ENCODE results near the gene NPHP4. TPM values are rescaled to one million over a fixed set of nuclear protein-coding genes. Genes with fewer than 3 reads are reported as not detected.

The NPHP4 gene
- total RNA-seq (2011; cell fraction: chromatin; rRNA removed; ENCODE audit: low replicate concordance): 82.6 and 164 TPM in 2 replicates
- total RNA-seq (2011; cell fraction: nucleolus; rRNA removed): 73.7 and 83.2 TPM in 2 replicates
- total RNA-seq (2011; cell fraction: nucleoplasm; rRNA removed): 59.2 and 65.8 TPM in 2 replicates
- total RNA-seq (2014; rRNA removed): 10.5 and 11.0 TPM in 2 replicates
- 3.3 and 4.8 TPM in 2 replicates for total RNA-seq (2014; rRNA removed; fragmentation: Illumina TruSeq; extraction: Trizol)
- 6.2 and 6.9 TPM in 2 replicates for total RNA-seq (2015; rRNA removed; fragmentation: Illumina TruSeq; extraction: Trizol)
- total RNA-seq (2021): 23.3 and 26.2 TPM in 2 replicates
- polyA plus RNA-seq (2011; rRNA removed): 6.7 and 9.8 TPM in 2 replicates
- polyA plus RNA-seq (2011; cell fraction: cytosol; rRNA removed): 4.6 and 7.6 TPM in 2 replicates
- polyA plus RNA-seq (2011; cell fraction: nucleus; rRNA removed): 71.9 and 106 TPM in 2 replicates
- polyA plus RNA-seq (2012): 12.4 and 19.3 TPM in 2 replicates
- 9.6 and 10.4 TPM in 2 replicates for polyA plus RNA-seq (2014; fragmentation: Illumina TruSeq; extraction: Trizol)
- polyA plus RNA-seq (2014; fragmentation: Nextera tagmentation; extraction: Ambion mirVana): under 1 TPM; 0.52 to 0.77 TPM
- 13.9 and 15.3 TPM in 2 replicates for polyA plus RNA-seq (2014; rRNA removed)
- 7.0 and 7.9 TPM in 2 replicates for polyA minus RNA-seq (2011; rRNA and poly(A)+ RNA removed)
- polyA minus RNA-seq (2011; cell fraction: cytosol; rRNA and poly(A)+ RNA removed): 10.7 and 12.6 TPM in 2 replicates
- 31.6 and 34.4 TPM in 2 replicates for polyA minus RNA-seq (2011; cell fraction: nucleus; rRNA and poly(A)+ RNA removed)
- Bru-seq, nascent RNA: percentile 64 among the genes with signal in this experiment
- percentile 59 among the genes with signal in this experiment for BruChase-seq, experiment 1, labeled RNA remaining after a 2-hour chase
- percentile 60 among the genes with signal in this experiment for BruChase-seq, experiment 2, labeled RNA remaining after a 6-hour chase
- long read RNA-seq, experiment 1, partial matches to known transcripts: 34 of 90 reads
- long read RNA-seq, experiment 1, other reads (novel, unspliced or antisense): 56 of 90 reads
- long read RNA-seq, experiment 2, partial matches to known transcripts: 1 of 8 reads
- long read RNA-seq, experiment 2, other reads (novel, unspliced or antisense): 7 of 8 reads
- long read RNA-seq, experiment 3, full-length matches to known transcripts: 1 of 4 reads
- long read RNA-seq, experiment 3, partial matches to known transcripts: 1 of 4 reads
- long read RNA-seq, experiment 3, other reads (novel, unspliced or antisense): 2 of 4 reads

GRCh38 chr1:5992026-5992813 is at the start of gene NPHP4:
Gene NPHP4, minus strand, starts transcription at chr1:5992425. Its CDS starts 6,136 bp downstream, at chr1:5986289.
- ATAC-seq (peak; percentile 95), DNase-seq (ENCODE audit: extremely low read depth in 1 of 4, low spot score in 3 of 4) (peak; percentile 99 to 100 (median 100)), FAIRE-seq (peak; percentile 100)
- intact Hi-C loops (cut with micrococcal nuclease) (loop anchor here (2.0 to 5.0 kb wide), 2 partner anchors 75 to 213 kb away; no protein-coding TSS in a partner anchor), in situ Hi-C loops (cut with MboI) (no loop called here)
- peak within 1 kb of the TSS; percentile 86 for H3K27ac ChIP-seq (ENCODE audit: extremely low read depth, low read depth, low read length)
- WGBS (ENCODE audit: insufficient coverage, low coverage, missing lambda C conversion rate): under 1% methylated on average over 83 of the region's 94 CpGs
- CTCF ChIA-PET (ENCODE audit: low intra/inter-chr PET ratio): interaction anchor here (0.5 kb wide), 1 partner anchor 237 kb away, joined by 3 read pairs; no protein-coding TSS in a partner anchor
- peaks cover 41% of the 10 kb centered on the region for H3K79me2 ChIP-seq (ENCODE audit: control insufficient read depth, insufficient read depth, low read length)
- POLR2A ChIA-PET: interaction anchor here (0.6 to 1.5 kb wide), 9 partner anchors 9 to 131 kb away, joined by 3 to 11 read pairs (median 4); no protein-coding TSS in a partner anchor
- H3K9me1 ChIP-seq (ENCODE audit: control insufficient read depth, insufficient read depth, low read length): peaks cover 12% of the 10 kb centered on the region
- H3K4me1 ChIP-seq (replicated peaks in 1 of 2; ENCODE audit: control insufficient read depth in 2 of 2, insufficient read depth in 2 of 2, low read length in 2 of 2): peaks cover 18 to 60% of the 10 kb centered on the region in 2 experiments; a peak in 4 of 5 replicates
- H3K27me3 ChIP-seq (ENCODE audit: control insufficient read depth in 2 of 2, insufficient read depth in 2 of 2, low read length in 2 of 2): no peaks in the 10 kb centered on the region
- peak within 1 kb of the TSS; percentile 77 to 98 for H3K9ac ChIP-seq (ENCODE audit: insufficient read depth in 1 of 2, low read depth in 2 of 2, low read length in 2 of 2)
- no peaks in the 10 kb centered on the region for H3K9me3 ChIP-seq (replicated peaks; ENCODE audit: control insufficient read depth, insufficient read depth, low read depth, low read length)
- H3K4me2 ChIP-seq (ENCODE audit: insufficient read depth, low read length): peak within 1 kb of the TSS; percentile 91
- peaks cover 19% of the 10 kb centered on the region; the same call in 2 of the 3 replicates for H3K36me3 ChIP-seq (ENCODE audit: control insufficient read depth, insufficient read depth, low read length)
- H3K4me3 ChIP-seq: peak within 1 kb of the TSS; percentile 83
- no TSS peak for BruUV-seq (replicated peaks)
- H4K20me1 ChIP-seq (replicated peaks; ENCODE audit: control insufficient read depth, insufficient read depth, low read length): peaks cover 3% of the 10 kb centered on the region
- H2AFZ ChIP-seq (ENCODE audit: low read depth, low read length): peak within 1 kb of the TSS; percentile 97
- TF ChIP-seq NUFIP1 (IDR thresholded peaks at IDR 0.05; ENCODE audit: partially characterized antibody) (no peak), KLF13 (tag; IDR thresholded peaks at IDR 0.05; ENCODE audit: borderline replicate concordance, low read depth) (no peak), GTF2A2 (tag; IDR thresholded peaks at IDR 0.05) (no peak), EP400 (IDR thresholded peaks at IDR 0.05) (peak; percentile 66; the same call in 1 of the 2 replicates), NFXL1 (CRISPR knock-in tag; IDR thresholded peaks at IDR 0.05) (no peak), CHD1 (IDR thresholded peaks at IDR 0.05; ENCODE audit: low read length) (no peak), IRF9 (tag; IDR thresholded peaks at IDR 0.05) (no peak), STAT6 (CRISPR knock-in tag; IDR thresholded peaks at IDR 0.05) (0 out of 2 replicates have a peak, but pooled peaks have one; percentile 58), KHSRP (IDR thresholded peaks at IDR 0.05) (no peak), E2F6 (IDR thresholded peaks at IDR 0.05; ENCODE audit: borderline replicate concordance in 1 of 2, extremely low read depth in 1 of 2, insufficient read depth in 1 of 2, insufficient read length in 1 of 2, low read depth in 1 of 2, low read length in 1 of 2, poor library complexity in 1 of 2, severe bottlenecking in 1 of 2) (peak in 1 of 2 experiments; percentile 13)
